ENCODE measurements around the gene RAP1GAP.
"Not testable (repeated sequence)": the region's sequence is repeated elsewhere in the genome, so short reads cannot be mapped to it uniquely, and the experiment has no call there.

The RAP1GAP gene

DNA sequence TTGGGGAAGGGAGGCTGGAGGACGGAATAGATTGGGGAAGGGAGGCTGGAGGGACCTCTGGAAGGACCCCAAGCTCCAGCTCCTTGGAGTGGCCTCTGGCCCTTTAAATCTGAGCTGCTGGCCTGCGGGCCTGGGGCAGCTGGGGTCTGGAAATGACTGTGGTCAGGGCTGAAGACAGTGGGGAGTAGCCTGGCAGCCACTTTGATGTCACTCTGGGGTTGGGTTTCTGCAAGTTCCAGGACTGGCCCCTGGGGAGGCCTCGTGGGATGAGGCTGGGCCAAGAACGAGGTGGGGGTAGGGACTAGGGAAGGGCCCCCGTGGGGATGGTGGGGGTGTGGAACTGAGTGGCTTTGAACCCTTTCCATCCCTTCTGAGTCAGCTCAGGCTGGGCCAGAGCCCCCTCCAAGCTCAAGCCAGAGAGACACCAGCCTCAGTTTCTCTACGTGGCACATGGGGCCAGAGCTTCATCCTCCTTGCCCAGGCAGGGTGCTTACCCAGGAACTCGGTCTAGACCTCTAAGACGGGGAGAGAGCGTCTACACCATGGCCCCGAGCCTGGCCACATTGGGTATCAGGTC lies 100.3 kb downstream of the RAP1GAP start:
- no peak for ATAC-seq
- no peak for DNase-seq

DNA sequence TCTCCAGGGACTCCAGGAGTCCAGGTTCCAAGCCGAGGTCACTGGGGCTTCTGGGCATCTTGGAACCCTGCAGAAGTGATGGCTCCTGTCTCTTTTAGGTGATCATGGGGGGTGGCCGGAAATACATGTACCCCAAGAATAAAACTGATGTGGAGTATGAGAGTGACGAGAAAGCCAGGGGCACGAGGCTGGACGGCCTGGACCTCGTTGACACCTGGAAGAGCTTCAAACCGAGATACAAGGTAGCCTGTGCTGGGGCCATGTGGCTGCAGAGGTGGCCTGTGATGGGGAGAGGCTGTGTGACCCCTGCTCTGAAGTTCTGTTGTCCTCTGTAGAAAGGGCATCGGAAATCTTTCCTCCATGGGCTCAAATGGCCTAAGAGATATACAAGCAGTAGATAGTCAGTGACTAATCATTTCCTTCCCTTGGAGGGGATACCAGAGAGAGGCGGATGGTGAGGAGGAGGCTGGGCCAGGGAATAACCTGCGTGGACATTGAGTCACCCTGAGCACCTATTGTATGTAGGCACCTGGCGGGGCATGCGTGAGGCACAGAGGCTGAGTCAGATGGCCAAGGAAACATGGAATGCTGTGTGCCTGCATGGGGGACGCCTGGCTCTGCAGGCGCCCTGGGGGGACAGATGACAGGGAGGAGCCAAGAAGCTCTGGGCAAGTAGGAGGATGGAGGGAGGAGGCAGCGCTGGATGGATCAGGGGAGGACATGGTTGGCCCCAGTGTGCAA lies 101.0 kb downstream of the RAP1GAP start:
- DNase-seq, result no peak
- no peak for ATAC-seq

DNA sequence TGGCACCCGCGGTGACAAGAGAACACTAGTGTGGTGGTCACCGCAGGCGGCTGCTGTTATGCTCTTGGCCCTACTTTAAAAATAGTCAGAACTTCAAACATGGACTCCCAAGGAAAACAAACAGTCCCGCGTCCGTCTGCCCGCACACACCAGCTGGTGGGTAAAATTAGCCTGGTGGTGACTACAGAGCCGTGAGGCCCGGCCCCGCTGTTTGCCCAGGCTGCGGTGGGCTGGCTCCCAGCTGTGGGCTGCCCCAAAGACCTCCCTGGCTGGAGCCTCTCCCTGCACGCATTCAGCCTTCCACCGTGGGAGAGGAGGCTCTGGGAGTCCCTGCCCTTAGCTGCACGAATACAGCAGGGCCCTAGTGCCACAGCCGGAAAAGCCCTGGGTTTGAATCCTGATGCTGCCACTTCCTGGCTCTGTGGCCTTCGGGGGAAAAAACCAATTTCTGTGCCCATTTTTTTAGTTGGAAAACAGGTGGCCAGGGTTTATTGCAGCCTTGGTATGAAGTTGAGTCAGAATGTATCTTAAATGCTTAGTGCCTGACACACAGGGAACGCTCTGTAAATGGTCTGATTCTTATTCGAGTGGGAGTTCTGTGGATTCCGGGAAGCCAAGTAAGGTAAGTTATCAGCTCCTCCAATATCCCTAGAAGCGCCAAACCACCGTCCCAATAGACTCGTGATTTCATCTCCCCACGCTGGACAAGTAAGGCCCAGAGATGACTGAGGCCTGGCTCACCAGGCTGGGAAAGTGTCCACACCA lies 101.7 kb downstream of the RAP1GAP start:
- no peak for ATAC-seq
- DNase-seq, result no peak

DNA sequence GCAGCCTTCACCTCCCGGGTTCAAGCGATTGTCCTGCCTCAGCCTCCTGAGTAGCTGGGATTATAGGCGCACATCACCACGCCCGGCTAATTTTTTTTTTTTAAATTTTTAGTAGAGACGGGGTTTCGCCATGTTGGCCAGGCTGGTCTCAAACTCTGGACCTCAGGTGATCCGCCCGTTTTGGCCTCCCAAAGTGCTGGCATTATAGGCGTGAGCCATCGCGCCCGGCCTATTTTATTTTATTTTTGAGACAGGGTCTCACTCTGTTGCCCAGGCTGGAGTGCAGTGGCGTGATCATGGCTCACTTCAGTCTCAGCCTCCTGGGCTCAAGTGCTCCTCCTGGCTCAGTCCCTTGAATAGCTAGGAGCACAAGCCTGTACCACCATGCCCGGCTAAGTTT lies 102.8 kb downstream of the RAP1GAP start:
- not testable (repeated sequence) for DNase-seq

DNA sequence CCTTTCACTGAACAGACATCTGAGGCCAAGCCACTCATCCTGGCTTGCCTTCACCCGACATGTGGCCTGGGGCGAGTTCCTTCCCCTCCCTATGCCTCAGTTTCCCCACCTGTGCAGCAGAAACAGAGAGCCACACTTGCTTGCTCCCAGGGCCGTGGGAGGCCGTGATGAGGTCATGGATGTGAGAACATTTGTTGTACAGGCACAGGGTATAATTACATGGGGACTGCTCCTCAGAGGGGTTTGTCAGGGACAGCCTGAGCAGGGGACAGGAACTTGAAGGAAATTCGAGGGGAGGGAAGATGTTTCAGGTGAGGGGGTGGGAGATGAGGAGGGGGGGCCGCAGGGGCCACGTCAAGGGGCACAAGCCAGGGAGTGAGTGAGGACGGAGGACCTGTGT lies 103.9 kb downstream of the RAP1GAP start:
- DNase-seq (no peak), ATAC-seq (no peak)

More for the DNA sequence above, 102.8 kb downstream of the RAP1GAP start:
- ATAC-seq, result not testable (repeated sequence)

DNA sequence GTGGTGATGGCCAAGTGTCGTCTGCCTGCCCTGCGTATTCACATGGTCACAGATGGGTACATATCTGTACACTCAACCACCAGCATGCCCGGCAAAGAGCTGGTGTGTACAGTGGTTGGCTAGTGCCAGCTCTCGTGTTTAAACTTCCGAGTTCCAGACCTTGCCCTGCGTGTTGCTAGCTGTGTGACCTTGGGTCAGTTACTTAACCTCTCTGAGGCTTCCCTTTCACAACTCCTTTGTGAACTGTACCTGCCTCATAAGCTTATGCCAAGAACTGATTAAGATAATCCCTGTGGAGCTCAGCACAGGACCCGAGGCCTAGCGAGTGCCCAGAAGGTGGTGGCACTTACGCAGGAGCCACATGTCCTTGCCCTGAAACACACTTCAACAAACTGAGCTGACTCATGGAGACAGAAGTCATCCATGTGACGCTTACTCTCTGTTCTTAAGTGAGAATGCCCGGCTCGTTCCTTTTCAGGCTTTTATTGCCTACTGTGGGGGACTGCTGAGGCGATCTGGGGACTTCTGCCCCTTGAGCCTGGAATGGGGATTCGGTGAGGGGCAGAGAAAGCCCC lies 104.5 kb downstream of the RAP1GAP start:
- ATAC-seq (no peak), DNase-seq (no peak)

DNA sequence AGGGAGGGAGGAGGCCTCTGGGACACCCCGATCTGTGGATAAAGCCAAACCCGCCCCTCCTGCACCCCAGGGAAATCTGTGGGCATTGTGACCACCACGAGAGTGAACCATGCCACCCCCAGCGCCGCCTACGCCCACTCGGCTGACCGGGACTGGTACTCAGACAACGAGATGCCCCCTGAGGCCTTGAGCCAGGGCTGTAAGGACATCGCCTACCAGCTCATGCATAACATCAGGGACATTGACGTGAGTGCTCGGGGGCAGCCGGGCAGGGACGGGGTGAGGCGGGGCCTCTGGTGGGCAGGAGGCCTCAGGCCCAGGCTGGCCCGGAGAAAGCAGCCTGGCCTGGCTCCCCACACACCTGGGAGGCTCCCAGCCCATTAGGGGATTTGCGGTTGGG lies 105.2 kb downstream of the RAP1GAP start:
- no peak for ATAC-seq
- DNase-seq, result no peak

DNA sequence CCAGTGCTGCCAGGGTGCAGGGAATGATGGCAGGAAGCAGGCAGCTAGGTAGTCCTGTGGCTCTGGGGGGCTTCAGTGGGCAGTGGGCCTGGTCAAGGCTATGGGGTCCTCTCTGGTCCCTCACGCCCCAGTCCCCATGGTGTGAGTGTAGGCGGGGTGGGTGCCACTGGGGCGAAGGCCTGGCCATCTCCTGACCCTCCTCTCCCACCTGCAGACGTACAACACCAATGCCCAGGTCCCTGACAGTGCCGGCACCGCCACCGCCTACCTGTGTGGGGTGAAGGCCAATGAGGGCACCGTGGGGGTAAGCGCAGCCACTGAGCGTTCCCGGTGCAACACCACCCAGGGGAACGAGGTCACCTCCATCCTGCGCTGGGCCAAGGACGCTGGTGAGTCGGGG lies 106.3 kb downstream of the RAP1GAP start:
- no peak for DNase-seq
- no peak for ATAC-seq

DNA sequence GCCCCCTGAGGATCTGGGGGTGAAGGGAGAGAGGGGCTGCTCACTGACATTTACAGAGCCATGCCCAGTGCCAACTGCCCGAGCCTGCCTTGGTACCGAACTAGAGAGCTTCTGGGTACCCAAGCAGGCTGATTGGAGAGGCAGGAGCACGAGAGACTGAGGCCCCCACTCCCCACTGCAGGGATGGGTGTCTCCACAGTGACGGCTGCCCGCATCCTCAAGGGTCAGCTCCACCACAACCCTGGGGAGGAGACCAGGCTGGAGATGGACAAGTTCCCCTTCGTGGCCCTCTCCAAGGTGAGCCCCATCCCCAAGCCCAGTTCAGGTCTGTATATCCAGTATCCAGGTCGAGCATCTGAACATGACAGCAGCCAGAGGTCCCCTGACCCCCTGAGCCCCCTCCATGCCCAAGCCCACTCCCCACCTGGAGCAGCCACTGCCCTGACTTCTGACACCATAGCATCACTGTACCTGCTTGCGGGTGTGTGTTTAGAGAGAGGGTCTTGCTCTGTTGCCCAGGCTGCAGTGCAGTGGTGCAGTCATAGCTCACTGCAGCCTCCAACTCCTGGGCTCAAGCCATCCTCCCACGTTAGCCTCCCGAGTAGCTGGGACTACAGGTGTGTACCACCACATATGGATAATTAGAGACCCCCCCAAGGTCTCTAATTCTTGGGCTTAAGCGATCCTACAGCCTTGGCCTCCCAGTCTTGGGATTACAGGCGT lies 108.1 kb downstream of the RAP1GAP start:
- no peak for ATAC-seq
- DNase-seq, result no peak

DNA sequence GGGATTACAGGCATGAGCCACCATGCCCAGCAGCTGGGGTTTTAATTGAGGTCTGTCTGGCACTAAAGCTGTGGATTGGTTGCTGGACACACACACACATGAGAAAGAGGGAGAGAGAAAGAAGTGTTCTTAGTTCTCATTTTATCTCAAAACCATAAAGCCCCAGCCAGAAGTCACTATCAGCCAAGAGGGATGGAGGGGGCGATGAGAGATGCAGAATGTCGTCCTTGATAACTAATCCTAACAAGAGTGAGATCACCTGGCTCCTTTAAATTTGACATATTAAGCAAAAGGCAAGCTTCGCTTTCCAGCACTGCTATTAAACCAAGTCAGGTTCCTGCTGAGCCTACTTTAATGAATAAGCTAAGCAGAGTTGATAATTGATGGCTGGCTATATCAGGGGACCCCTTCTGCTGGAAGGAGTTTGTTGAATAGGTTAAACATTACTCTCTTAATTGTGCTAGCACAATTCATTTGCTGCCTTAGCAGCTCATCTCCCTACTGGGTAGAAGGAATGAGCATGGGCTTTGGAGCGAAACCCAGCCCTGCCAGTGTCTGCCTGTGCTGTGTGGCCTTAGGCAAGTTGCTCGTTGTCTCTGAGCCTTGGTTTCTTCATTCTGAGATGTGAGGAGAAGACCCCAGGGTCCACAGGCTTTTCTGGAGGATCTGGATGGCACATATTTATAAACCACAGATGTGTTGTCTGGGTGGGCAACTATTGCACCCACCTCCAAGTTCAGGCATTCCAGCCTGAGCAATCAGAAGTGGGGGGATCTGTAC lies 109.2 kb downstream of the RAP1GAP start:
- ATAC-seq (no peak), DNase-seq (no peak)

DNA sequence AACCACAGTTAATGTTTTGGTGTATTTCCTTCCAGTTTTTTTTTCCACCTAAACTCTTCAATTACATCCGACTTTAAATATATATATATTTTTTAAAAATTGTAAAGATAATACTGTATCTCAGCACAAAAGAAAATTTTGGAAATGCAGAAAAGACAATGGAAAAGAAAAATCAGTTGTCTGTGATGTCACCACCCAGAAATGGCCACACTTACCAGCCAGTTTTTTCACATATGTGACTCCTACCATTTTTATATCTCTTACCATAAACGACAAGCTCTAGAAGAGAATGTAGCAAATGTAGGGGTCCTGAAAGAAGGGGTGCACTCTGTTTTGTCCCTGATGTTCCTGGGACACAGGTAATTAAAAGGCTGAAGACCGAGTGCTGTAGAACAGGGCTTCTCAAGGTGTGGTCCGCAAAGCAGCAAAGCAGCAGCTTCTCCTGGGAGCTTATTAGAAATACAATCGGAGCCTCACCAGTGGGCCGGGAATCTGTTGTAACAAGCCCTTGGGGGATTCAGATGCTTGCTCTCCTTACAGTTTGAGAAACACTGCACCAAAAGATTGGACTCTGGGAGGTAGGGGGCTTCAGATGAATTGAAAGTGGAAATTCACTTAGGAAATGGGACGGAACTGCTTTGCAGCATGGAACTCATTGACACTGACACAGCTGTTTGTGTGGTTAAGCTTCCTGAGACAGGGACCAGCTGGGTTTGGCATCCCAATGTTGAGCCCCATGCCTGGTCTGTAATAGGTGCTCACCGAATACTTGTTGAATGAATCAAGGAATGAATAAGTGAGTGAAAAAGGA lies 115.8 kb downstream of the RAP1GAP start:
- no peak for ATAC-seq
- no peak for DNase-seq

DNA sequence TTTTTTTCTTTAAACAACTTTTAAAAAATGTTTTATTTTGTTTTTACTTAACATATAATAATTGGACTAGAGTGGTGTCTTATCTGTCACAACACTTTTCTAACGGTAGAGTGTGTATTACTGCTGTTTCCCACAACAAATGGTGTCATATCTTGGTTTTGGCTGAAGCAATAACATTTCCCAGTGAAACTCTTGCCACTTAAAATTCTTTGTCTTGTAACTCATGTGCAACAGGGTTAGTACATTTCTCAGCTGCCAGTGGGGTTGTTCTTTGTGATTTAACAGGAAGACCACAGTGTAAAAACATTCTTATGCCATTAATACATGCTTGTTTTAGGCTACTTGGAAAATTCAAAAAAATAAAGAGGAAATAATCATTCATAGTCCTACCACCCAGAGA lies 116.4 kb downstream of the RAP1GAP start:
- no peak for ATAC-seq
- no peak for DNase-seq

DNA sequence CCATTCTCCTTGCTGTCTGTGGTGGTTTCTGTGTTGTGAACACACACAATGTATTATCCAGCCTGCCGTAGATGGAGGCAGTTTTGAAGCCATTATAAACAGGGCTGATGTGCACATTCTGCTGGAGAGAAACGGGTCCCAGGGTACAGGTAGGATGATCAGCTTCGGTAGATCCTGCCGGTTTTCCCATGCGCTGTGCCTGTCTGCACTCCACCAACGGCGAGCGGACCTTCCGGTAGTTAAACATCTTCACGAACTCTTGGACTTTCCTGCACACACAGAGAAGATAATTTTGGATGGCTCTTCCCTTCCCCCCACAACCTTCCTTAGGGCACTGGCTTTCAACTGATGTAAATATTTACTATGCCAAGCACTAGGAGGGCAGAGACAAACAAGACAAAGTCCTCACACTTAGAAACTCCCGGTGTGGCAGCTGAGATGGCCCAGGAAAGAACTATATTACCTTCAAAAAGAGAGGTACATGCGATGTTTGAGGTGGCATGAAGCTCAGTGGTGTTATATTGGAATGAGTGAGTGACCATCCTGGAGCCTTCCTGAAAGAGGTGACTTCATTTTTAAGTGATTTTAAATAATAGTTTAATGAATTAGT lies 118.2 kb downstream of the RAP1GAP start:
- DNase-seq (no peak), ATAC-seq (no peak)

DNA sequence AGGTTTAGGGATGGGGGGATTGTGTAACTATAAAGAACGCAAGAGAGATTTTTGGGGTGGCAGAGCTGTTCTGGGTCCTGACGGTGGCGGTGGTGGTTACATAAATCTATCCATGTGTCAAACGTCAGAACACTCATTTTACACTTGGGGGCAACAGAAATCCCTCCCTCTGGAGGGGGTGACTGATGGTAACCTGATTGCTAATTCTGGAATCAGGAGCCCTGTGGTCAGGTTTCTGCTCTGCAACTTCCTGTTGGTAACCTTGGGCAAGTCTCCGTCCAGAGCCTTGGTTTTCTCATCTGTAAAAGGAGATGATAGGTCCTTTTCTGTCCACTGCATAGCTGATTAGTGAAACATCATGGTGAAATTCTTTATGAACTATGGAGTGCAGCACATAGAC lies 119.1 kb downstream of the RAP1GAP start:
- no peak for DNase-seq
- ATAC-seq, result no peak

DNA sequence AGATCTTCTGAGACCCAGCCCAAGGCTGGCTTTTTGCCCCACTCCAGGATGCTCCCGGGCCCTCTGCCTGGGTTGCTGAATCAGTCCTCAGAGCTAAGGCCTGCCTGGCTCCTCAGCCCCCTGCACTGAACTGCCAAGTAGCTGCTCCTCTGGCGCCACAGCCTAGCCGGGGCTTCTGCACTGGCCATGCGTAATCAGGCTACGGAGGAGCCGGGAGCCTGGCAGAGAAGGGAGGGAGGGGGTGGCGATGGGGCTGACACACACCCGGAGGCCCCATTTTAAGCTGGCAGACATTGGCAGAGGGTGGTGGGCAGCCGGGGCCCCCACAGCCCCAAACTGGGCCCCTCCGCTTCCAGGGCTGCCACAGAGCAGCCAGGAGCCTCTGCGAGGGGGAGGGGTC lies 121.3 kb downstream of the RAP1GAP start:
- ATAC-seq, result no peak

More for the DNA sequence above, 121.3 kb downstream of the RAP1GAP start:
- no peak for DNase-seq
